Fibroblast of mammary gland (primary cell): ENCODE measurements around the gene ZBTB18.

Experiments
- DNase-seq: peaks from one replicate; pipeline ENCODE4 v3.0.0-alpha.2; 2010; ENCODE audit warnings: low read depth
- H3K4me3 ChIP-seq: 2 replicates; pipeline ENCODE4 v1.5.1; 2011; ENCODE audit warnings: low read depth, mild to moderate bottlenecking, low read length, moderate library complexity; ENCODE audit not compliant: control insufficient read depth
- TF ChIP-seq, protein P1 (sequence below): conservative IDR thresholded peaks from 2 replicates; pipeline ENCODE4 v1.5.1; 2011; ENCODE audit warnings: low read depth, low read length, inconsistent platforms; ENCODE audit not compliant: control insufficient read depth, insufficient read depth

ZBTB18 gene

DNA sequence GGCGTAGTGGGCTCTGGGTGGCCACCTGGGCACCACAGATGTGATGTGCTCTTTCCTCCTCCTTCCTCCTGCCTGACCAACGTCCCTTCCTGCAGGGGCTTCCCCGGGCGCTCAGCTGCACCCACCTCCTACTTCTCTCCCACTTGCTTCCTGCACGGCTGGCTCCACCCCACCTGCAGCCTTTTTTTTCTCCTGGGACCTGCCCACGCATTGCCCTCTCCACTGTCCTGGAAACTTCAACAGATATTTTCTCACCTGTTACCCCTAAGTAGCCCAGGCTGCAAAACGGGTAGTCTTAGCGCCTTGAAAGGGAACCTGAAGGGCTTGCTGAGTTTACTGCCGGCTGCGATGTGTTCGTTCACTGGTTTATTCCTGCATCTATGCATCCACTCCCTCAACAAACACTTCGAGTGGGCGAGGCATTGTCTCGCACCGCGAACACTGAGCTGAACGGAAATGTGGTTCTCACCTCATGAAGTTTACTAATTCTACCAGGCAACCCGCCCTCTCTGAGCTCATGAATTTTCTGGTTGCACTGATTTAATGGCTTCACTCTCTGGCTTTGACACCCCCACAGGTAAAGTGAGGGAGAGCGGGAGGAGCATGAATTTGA, 23.6 kb downstream of the ZBTB18 start:
- DNase-seq, result no peak
- H3K4me3 ChIP-seq, result no peak overlapping the region
- TF ChIP-seq, protein P1, sequence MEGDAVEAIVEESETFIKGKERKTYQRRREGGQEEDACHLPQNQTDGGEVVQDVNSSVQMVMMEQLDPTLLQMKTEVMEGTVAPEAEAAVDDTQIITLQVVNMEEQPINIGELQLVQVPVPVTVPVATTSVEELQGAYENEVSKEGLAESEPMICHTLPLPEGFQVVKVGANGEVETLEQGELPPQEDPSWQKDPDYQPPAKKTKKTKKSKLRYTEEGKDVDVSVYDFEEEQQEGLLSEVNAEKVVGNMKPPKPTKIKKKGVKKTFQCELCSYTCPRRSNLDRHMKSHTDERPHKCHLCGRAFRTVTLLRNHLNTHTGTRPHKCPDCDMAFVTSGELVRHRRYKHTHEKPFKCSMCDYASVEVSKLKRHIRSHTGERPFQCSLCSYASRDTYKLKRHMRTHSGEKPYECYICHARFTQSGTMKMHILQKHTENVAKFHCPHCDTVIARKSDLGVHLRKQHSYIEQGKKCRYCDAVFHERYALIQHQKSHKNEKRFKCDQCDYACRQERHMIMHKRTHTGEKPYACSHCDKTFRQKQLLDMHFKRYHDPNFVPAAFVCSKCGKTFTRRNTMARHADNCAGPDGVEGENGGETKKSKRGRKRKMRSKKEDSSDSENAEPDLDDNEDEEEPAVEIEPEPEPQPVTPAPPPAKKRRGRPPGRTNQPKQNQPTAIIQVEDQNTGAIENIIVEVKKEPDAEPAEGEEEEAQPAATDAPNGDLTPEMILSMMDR, result no peak

DNA sequence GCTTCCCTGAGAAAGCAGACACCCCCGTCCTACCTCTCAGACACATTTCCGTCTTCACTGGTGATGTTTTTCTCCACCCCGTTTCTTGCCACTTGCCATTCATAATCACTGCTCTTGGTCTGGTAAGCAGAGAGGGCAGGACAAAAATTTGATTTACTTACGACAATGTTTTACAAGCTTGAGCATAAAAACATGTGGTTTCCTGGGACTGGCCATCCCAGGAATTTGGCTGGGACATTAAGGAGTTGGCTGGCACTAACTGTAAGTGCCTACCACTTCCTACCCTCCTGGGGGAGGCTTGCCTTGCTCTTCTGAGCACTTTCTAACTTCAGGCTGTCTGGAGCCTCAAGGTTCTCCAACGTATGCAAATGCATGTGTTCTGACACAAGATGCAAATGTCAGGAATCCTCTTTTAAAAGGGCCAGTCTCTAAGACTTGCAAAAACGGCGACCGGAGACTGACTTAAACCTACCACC, 24.2 kb downstream of the ZBTB18 start:
- no peak overlapping the region for H3K4me3 ChIP-seq
- no peak for DNase-seq
- TF ChIP-seq, protein P1, result no peak

DNA sequence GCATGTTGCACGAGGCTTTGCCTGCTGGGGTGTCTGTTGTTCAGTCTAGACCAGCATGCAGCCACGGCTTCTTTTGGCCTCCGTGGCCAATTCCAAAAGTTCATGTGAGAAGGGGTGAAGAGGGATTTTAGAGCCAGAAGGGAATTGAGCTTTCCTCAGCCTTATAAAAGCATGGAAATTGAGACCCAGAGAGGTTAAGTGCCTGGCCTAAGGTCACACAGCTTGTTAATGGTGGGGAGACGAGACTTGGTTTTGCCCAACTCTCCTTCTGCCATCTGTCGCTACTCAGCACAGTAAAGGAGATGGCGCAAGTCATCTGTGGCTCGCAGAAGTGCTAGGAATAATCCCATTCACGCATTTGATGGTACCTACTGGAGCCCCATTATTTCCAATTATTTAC, 25.7 kb downstream of the ZBTB18 start:
- TF ChIP-seq, protein P1, result no peak
- H3K4me3 ChIP-seq, result no peak overlapping the region
- DNase-seq, result no peak

DNA sequence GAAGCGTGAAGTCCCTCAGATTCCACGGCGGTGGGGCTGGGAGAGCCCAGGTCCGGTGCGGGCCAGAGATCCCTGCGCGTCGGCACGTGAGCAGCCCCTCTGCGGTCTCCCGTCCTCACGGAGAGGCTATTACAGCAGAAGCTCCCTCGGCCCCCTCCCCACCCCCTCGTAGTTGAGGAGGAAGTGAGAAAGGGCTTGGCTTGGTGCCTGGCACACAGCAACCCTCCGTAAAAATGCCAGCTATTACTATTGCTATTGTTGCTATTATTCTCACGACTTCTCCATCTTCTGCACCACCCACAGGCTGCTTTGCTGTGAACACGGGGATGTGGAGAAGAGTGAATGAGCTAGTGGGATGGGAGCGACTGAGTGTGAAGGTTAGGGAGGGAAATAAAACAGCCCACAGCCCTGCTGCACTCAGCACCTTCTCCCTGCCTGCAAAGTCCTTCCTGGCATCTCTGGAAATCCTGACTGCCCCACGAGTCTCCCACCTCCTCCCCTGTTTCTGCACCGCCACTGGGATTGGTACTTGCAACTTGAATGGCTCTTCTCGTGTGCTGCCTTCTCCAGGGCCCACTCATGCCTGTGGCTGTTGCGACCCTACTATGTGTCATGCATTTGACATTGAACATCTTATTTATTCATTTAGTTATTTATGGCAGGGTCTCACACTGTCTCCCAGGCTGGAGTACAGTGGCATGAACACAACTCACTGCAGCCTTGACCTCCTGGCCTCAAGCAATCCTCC, 26.6 kb downstream of the ZBTB18 start:
- no peak for DNase-seq
- TF ChIP-seq, protein P1, result no peak
- no peak overlapping the region for H3K4me3 ChIP-seq

DNA sequence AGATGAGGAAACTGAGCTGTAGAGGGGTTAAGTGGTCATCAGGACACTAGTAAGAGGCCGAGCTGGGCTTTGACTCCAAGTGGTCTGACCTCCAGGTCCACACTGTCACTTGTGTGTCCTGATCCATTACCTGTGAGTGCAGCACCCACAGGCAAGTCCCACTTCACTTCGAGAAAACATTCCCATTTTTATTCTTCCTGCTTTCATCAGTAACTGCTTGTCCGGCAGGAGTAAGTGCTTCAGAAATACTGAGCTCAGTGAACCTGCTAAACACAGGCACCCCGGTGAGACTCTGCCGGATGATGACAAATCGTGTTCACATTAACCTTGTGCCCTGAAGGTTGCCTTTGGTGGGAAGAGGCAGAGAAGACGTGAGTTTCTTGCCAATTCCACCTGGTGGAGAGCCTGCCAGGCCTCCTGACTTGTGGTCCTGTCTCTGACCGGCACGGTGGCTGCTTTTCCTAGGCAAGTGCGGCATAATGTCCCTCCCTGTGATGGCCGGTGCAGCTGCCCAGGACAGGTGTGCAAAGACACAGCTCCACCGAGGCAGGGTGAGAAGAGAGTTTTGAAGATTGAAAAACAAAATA, 29.4 kb downstream of the ZBTB18 start:
- no peak overlapping the region for H3K4me3 ChIP-seq
- no peak for DNase-seq
- TF ChIP-seq, protein P1, result no peak

DNA sequence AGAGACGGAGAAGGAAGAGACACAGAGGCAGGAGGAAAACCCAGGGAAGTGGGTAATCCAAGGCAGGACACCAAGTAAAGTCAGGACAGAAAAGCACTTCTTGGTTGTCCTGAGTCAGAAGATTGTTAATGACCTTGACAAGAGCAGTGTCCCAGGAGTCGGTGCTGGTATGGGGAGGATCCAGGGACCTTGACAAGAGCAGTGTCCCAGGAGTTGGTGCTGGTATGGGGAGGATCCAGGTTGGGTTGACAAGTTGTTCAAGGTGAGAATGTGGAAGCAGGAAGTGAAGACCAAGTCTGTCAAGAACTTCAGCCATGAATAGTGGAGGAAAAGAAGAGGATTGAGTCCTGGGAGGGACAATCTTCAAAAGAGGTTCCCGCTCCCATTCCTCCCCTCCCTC, 31.9 kb downstream of the ZBTB18 start:
- H3K4me3 ChIP-seq, result no peak overlapping the region
- DNase-seq, result no peak
- TF ChIP-seq, protein P1, result no peak
